A549 treated with CpdA at 1 μM for 4 hours (cell line): ENCODE results near the gene OTOG. TPM values are rescaled to one million over a fixed set of nuclear protein-coding genes. Genes with fewer than 3 reads are reported as not detected.

Experiments
- total RNA-seq: library from RNA; stranded (reverse); fragments of 200-300 nt; extraction: Qiagen RNA extraction; gene quantifications from 5 replicates; pipeline ENCODE4 v1.2.3, GENCODE V29; 2022; ENCODE audit warnings: low read depth

The OTOG gene, protein sequence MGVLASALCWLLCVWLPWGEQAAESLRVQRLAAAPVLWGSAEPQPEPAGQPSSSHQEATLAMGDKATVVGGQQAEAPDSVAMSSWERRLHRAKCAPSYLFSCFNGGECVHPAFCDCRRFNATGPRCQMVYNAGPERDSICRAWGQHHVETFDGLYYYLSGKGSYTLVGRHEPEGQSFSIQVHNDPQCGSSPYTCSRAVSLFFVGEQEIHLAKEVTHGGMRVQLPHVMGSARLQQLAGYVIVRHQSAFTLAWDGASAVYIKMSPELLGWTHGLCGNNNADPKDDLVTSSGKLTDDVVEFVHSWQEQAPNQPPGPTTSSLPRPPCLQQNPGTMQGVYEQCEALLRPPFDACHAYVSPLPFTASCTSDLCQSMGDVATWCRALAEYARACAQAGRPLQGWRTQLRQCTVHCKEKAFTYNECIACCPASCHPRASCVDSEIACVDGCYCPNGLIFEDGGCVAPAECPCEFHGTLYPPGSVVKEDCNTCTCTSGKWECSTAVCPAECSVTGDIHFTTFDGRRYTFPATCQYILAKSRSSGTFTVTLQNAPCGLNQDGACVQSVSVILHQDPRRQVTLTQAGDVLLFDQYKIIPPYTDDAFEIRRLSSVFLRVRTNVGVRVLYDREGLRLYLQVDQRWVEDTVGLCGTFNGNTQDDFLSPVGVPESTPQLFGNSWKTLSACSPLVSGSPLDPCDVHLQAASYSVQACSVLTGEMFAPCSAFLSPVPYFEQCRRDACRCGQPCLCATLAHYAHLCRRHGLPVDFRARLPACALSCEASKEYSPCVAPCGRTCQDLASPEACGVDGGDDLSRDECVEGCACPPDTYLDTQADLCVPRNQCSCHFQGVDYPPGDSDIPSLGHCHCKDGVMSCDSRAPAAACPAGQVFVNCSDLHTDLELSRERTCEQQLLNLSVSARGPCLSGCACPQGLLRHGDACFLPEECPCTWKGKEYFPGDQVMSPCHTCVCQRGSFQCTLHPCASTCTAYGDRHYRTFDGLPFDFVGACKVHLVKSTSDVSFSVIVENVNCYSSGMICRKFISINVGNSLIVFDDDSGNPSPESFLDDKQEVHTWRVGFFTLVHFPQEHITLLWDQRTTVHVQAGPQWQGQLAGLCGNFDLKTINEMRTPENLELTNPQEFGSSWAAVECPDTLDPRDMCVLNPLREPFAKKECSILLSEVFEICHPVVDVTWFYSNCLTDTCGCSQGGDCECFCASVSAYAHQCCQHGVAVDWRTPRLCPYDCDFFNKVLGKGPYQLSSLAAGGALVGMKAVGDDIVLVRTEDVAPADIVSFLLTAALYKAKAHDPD (N-terminal part only)
- not detected in 5 replicates for total RNA-seq

DNA sequence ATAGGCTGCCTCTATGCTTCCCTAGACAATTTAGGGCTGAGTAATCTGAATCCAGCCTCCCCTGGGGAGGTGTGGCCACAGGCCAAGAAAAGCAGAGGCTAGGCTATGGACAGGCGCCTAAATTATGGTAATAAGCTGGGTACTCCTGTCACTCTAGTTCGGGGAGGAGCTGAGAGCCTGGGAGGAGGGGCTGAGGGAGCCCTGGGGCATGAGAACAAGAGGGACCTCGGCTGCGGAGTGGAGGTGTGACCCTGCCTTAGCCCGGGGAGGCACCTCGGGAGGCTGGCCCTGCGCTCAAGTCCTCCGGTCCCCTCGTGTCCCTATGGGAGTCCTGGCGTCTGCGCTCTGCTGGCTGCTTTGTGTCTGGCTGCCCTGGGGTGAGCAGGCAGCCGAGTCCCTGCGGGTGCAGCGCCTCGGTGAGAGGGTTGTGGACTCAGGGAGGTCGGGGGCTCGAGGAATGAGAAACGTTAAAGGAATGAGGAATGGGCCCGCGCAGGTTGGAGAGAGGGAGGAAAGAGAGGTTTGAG is at the start of gene OTOG:
Gene OTOG, plus strand, starts transcription at position 209 of the 527 bp plus-strand sequence. Its CDS starts 114 bp downstream, at position 323.

DNA sequence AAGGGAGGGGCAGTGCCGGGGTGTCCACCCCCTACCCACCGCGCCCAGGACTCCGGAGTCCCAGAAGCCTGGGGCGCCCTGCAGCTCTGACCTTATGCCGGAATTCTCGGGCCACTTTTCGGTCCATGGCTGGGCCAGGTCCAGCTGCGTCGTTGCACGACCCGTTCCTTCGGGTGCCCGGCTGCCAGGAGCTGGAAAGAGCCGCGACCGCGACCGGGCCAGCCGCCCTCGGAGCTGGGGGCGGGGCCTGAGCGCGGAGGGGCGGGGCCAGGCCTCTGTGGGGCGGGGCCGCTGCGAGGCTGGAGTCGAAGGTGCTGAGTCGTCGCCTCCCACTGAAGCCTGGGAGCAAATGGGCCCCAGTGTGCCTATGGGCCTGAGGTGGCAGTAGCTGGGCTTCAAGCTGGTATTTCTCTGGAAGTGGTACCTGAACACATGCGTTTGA is 2.9 kb upstream of the OTOG start, which contains the start of gene USH1C:
Gene USH1C, minus strand, starts transcription at position 236 of the 442 bp plus-strand sequence. Its CDS starts 109 bp downstream, at position 127.

Other genes with a start within 250 kb of the OTOG start
- gene NCR3LG1, start 195.5 kb upstream of the OTOG start, total RNA-seq = 1.8 to 3.2 TPM (median 1.9 TPM) in 5 replicates
- gene KCNJ11, start 158.6 kb upstream of the OTOG start, total RNA-seq = 0.16 to 0.60 TPM (median 0.32 TPM) in 5 replicates
- 1.3 to 2.2 TPM (median 1.5 TPM) in 5 replicates for gene ABCC8, start 70.4 kb upstream of the OTOG start, total RNA-seq
- 0.85 to 1.2 TPM (median 1.1 TPM) in 5 replicates for gene USH1C, start 2.8 kb upstream of the OTOG start, total RNA-seq
- gene MYOD1, start 172.3 kb downstream of the OTOG start, total RNA-seq = not detected in 5 replicates
- gene KCNC1, start 187.5 kb downstream of the OTOG start, total RNA-seq = 0.05 to 0.10 TPM (median 0.06 TPM) in 5 replicates